ENCODE data around the gene PEG3. TPM values are rescaled to one million over a fixed set of nuclear protein-coding genes. Genes with fewer than 3 reads are reported as not detected.

PEG3 gene
- total RNA-seq, 1 experiment from 2014 or later = 0.09 TPM

DNA sequence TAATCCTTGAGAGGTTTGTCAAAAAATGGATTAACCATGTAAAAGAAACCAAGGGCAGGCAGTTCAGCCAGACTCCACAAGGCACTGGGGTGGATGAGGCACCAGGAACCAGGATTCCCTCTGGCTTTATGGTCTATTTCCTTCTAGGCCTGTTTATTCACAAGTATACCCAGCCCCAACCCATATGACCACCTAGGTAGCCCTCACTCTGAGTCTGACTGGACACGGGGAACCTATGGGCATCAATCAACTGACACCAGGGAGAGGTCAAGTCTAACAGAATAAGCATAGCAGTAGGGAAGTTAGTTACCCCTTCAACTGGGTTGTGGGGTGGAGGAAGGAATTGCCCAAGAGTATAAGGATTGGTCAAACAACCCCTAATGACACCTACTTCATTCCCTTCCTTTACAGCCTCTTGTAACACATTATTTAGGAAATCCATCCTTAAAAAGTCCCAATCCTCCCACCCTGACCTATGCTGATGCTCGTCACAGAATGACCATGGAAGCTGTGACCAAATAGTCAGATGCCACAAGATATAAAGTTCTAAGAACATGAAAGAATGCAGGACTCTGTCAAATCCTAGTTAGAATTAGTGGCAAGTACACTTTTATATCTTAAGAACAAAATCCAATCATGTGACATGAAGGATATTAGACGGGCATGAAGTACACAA, 31.7 kb downstream of the PEG3 start:
- TF ChIP-seq, protein P1, sequence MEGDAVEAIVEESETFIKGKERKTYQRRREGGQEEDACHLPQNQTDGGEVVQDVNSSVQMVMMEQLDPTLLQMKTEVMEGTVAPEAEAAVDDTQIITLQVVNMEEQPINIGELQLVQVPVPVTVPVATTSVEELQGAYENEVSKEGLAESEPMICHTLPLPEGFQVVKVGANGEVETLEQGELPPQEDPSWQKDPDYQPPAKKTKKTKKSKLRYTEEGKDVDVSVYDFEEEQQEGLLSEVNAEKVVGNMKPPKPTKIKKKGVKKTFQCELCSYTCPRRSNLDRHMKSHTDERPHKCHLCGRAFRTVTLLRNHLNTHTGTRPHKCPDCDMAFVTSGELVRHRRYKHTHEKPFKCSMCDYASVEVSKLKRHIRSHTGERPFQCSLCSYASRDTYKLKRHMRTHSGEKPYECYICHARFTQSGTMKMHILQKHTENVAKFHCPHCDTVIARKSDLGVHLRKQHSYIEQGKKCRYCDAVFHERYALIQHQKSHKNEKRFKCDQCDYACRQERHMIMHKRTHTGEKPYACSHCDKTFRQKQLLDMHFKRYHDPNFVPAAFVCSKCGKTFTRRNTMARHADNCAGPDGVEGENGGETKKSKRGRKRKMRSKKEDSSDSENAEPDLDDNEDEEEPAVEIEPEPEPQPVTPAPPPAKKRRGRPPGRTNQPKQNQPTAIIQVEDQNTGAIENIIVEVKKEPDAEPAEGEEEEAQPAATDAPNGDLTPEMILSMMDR (IDR thresholded peaks at IDR 0.05; ENCODE audit: unreplicated experiment) = no peak
- CTCF ChIA-PET = no interaction called here
- no peaks in the 10 kb centered on the region for H3K4me1 Mint-ChIP-seq (ENCODE audit: low read depth, unreplicated experiment)

DNA sequence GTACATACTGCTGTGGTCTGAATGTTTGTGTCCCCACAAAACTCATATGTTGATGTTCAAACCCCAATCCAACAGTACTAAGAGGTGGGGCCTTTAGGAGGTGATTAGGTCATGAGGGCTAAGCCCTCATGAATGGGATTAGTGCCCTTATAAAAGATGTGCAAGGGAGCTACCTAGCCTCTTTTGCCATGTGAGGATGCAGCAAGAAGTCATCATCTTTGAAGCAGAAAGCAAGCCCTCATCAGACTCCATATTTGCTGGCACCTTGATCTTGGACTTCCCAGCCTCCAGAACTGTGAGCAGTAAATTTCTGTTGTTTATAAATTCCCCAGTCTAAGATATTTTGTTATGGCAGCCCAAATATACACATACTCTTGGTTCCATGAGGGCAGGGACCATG, 33.9 kb downstream of the PEG3 start:
- no peaks in the 10 kb centered on the region for H3K4me1 Mint-ChIP-seq (ENCODE audit: low read depth, unreplicated experiment)
- intact Hi-C loops (cut with micrococcal nuclease; ENCODE audit: unreplicated experiment) = no loop called here
- BruUV-seq (replicated peaks) = no TSS peak
- TF ChIP-seq, protein P1 (IDR thresholded peaks at IDR 0.05; ENCODE audit: unreplicated experiment) = no peak
- peaks cover 16% of the 10 kb centered on the region for H3K9me3 Mint-ChIP-seq (ENCODE audit: low read depth, unreplicated experiment)
- CTCF ChIA-PET = no interaction called here
- no peak overlapping the region for H3K27ac Mint-ChIP-seq (ENCODE audit: unreplicated experiment)
- no peak overlapping the region for H3K4me3 Mint-ChIP-seq (ENCODE audit: low read depth, unreplicated experiment)
- DNase-seq = no peak
- H3K36me3 Mint-ChIP-seq (ENCODE audit: insufficient read depth, unreplicated experiment) = no peaks in the 10 kb centered on the region
- H3K27me3 Mint-ChIP-seq (ENCODE audit: unreplicated experiment) = no peaks in the 10 kb centered on the region

More for the DNA sequence above, 31.7 kb downstream of the PEG3 start:
- no peak overlapping the region for H3K27ac Mint-ChIP-seq (ENCODE audit: unreplicated experiment)
- H3K36me3 Mint-ChIP-seq (ENCODE audit: insufficient read depth, unreplicated experiment) = no peaks in the 10 kb centered on the region
- BruUV-seq (replicated peaks) = no TSS peak
- no peak for DNase-seq
- H3K27me3 Mint-ChIP-seq (ENCODE audit: unreplicated experiment) = no peaks in the 10 kb centered on the region
- peaks cover 22% of the 10 kb centered on the region for H3K9me3 Mint-ChIP-seq (ENCODE audit: low read depth, unreplicated experiment)
- H3K4me3 Mint-ChIP-seq (ENCODE audit: low read depth, unreplicated experiment) = no peak overlapping the region
- intact Hi-C loops (cut with micrococcal nuclease; ENCODE audit: unreplicated experiment) = no loop called here

Other genes with a start within 250 kb of the PEG3 start
- 1.7 and 1.8 TPM in 2 replicates for gene ZNF71, start 245.4 kb downstream of the PEG3 start, total RNA-seq (2022)
- not detected in 2 replicates for gene SMIM17, start 197.6 kb downstream of the PEG3 start, total RNA-seq (2022)
- gene ZNF835, start 169.0 kb downstream of the PEG3 start, total RNA-seq (2022) = not detected in 2 replicates
- not detected in 2 replicates for gene ZIM2, start within 50 bp of the PEG3 start, total RNA-seq (2022)